ENCODE results near the gene DHCR24.
A peak's percentile ranks its signal among the peaks of the same experiment; 100 is the strongest.
"Not testable (repeated sequence)": the region's sequence is repeated elsewhere in the genome, so short reads cannot be mapped to it uniquely, and the experiment has no call there.

Gene DHCR24, protein sequence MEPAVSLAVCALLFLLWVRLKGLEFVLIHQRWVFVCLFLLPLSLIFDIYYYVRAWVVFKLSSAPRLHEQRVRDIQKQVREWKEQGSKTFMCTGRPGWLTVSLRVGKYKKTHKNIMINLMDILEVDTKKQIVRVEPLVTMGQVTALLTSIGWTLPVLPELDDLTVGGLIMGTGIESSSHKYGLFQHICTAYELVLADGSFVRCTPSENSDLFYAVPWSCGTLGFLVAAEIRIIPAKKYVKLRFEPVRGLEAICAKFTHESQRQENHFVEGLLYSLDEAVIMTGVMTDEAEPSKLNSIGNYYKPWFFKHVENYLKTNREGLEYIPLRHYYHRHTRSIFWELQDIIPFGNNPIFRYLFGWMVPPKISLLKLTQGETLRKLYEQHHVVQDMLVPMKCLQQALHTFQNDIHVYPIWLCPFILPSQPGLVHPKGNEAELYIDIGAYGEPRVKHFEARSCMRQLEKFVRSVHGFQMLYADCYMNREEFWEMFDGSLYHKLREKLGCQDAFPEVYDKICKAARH

DNA sequence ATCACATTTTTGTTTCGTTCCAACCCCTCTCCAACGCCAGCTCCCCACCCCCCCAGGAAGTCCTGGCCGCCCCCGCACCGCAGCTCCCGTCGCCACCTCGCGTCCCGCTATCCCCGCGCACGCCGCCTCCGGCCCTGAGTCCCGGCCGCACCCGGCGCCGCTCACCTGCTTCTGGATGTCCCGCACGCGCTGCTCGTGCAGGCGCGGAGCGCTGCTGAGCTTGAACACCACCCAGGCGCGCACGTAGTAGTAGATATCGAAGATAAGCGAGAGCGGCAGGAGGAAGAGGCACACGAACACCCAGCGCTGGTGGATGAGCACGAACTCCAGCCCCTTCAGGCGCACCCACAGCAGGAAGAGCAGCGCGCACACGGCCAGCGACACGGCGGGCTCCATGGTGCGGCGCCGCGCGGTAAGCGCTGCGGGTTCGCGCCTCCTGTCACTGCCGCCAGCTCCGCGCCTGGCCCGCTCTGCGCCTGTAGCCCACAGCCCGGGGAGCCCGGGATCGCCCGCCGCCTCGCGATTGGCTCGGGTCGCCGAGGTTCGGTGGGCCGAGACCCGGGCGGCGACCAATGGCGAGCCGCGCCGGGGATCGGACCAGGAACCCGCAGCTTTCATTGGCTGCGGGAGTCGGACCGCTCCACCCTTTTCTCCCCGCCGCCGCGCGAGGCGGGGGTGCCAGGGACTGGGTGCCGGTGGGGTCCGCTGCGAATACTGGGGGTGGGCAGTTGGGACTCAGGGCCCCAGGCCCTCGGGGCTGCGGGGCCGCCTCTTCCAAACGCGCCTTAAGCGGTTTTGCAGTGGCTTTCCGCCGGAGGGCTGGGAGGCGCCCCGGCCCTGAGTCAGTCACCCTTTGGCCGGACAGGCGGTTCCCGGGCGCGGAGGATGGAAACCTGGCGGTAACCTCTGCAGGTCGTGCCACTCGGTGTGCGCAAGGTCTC lies at the start of gene DHCR24:
DHCR24 (minus strand) TSS at position 472 of the 941 bp plus-strand sequence; CDS start at position 396, 76 bp downstream.
- DNase-seq (ENCODE audit: low read depth in 2 of 3, low spot score in 1 of 3) = peak; percentile 60 to 77 (median 65)

GRCh38 chr1:54936791-54937190 lies 49.8 kb upstream of the DHCR24 start:
- DNase-seq (ENCODE audit: low read depth in 2 of 3, low spot score in 1 of 3) = no peak

DNA sequence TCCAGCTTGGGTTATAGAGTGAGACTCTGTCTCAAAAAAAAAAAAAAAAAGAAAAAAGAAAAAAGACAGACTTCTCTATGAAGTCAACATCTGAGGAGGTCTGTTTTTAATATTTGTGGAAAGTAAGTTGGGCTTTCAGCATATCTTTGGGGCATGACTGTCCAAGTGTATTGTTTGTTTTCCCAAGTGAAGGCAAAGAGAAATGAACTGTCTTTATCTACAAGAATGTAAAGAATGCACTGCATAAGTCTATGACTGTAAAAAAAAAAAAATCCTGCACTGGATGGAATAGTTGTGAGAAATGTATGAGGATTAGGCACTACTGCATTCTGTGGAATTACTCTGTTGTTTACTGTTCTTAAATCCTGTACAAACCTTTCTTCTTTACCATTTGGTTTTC lies 47.9 kb upstream of the DHCR24 start:
- DNase-seq (ENCODE audit: low read depth in 2 of 3, low spot score in 1 of 3) = no peak

- DNase-seq (ENCODE audit: low read depth in 2 of 3, low spot score in 1 of 3) = not testable (repeated sequence)
Measured at GRCh38 chr1:54934081-54934480, 47.1 kb upstream of the DHCR24 start.

GRCh38 chr1:54931275-54931840 lies 44.4 kb upstream of the DHCR24 start:
- no peak for DNase-seq (ENCODE audit: low read depth in 2 of 3, low spot score in 1 of 3)

DNA sequence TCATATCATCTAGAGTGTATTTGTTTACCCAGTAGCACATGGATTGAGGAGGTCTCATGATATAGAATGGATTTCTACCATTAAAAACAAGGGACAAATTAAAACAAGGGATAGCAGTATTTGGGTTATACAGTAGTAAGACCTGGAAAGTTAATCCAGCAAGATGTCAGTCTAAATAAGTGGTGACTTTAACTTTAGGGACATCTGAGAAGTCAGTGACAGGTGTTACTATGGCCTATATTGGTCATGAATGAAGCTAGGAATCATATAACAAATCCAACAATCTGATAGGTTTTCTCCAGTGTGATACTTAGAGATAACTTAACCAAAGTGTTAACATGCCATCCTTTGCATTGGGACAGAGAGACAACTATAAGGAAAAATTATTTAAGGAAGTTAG lies 42.7 kb upstream of the DHCR24 start:
- no peak for DNase-seq (ENCODE audit: low read depth in 2 of 3, low spot score in 1 of 3)

GRCh38 chr1:54928327-54928726 lies 41.3 kb upstream of the DHCR24 start:
- DNase-seq (ENCODE audit: low read depth in 2 of 3, low spot score in 1 of 3) = no peak

GRCh38 chr1:54927472-54928240 lies 40.7 kb upstream of the DHCR24 start:
- no peak for DNase-seq (ENCODE audit: low read depth in 2 of 3, low spot score in 1 of 3)

DNA sequence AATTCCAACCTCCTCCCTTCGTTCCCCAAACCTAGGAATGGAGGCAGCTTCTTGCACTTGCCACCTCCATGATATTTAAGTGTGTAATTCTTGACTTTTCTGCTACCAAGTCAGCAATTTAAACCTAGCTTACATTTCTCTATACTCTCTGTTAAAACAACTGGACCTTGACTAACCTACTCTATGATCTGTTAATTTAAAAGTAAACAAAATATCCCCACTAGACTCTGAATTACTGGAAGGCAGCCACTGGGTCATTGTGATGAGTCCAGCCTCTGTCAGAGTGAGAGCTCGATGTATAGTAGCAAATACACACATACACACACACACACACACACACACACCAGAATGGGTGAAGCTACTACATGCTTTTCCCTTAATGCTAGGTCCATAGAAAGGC lies 40.0 kb upstream of the DHCR24 start:
- no peak for DNase-seq (ENCODE audit: low read depth in 2 of 3, low spot score in 1 of 3)

GRCh38 chr1:54922921-54923421 lies 36.0 kb upstream of the DHCR24 start:
- DNase-seq (ENCODE audit: low read depth in 2 of 3, low spot score in 1 of 3) = no peak

DNA sequence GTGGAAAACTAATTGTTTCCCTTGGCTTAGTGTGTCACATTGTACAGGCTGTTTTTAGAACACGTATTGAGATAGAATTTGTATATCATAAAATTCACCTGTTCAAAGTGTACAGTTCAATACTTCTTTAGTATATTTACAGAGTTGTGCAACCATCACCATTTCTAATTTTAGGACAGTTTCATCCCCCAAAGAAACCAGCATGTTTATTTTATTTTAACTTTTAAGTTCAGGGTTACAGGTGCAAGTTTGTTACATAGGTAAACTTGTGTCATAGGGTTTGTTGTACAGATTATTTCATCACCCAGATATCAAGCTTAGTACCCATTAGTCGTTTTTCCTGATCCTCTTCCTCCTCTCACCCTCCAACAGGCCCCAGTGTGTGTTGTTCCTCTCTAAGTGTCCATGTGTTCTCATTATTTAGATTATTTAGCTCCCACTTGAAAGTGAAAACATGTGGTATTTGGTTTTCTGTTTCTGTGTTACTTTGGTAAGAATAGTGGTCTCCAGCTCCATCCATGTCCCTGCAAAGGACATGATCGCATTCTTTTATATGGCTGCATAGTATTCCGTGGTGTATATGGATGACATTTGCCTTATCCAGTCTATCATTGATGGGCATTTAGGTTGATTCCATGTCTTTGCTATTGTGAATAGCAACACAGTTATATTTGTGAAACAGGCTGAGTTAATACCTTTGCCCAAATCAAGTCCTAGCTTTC lies 35.2 kb upstream of the DHCR24 start:
- DNase-seq (ENCODE audit: low read depth in 2 of 3, low spot score in 1 of 3) = no peak

GRCh38 chr1:54919367-54920359 lies 32.7 kb upstream of the DHCR24 start:
- no peak for DNase-seq (ENCODE audit: low read depth in 2 of 3, low spot score in 1 of 3)

DNA sequence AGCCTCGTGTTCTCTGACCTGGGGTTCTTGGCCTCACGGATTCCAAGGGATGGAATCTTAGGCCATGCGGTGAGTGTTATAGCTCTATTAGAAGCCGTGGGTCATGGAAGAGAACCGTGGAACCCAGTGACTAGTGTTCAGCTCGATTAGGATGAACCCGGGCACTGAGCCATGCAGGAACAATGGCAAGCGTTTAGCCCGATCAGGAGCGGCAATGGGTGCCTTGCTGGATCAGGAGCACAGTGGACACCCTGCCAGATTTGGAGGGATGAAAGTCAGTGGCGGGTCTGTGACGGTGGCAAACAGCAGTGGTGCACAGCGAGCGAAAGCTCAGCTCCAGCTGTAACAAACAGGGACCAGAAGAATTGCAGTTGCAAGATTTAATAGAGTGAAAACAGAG lies 24.1 kb upstream of the DHCR24 start:
- DNase-seq (ENCODE audit: low read depth in 2 of 3, low spot score in 1 of 3) = not testable (repeated sequence)

DNA sequence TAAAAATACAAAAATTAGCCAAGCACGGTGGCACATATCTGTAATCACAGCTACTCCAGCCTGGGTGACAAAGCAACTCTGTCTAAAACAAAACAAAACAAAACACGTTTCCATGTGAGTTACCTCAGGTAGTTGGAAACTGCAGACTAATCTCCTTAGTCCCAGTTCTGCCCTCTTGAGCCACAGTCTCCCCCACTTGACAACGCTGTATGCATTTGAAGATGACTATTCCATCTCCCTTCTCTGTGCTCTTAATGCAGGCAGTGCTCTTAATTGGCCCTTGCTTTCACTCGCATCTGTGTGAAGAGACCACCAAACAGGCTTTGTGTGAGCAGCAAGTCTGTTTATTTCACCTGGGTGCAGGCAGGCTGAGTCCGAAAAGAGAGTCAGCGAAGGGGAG lies 19.6 kb upstream of the DHCR24 start:
- no peak for DNase-seq (ENCODE audit: low read depth in 2 of 3, low spot score in 1 of 3)

GRCh38 chr1:54904476-54905048 lies 17.6 kb upstream of the DHCR24 start:
- DNase-seq (ENCODE audit: low read depth in 2 of 3, low spot score in 1 of 3) = no peak

GRCh38 chr1:54894271-54894670 lies 7.3 kb upstream of the DHCR24 start:
- DNase-seq (ENCODE audit: low read depth in 2 of 3, low spot score in 1 of 3) = no peak

DNA sequence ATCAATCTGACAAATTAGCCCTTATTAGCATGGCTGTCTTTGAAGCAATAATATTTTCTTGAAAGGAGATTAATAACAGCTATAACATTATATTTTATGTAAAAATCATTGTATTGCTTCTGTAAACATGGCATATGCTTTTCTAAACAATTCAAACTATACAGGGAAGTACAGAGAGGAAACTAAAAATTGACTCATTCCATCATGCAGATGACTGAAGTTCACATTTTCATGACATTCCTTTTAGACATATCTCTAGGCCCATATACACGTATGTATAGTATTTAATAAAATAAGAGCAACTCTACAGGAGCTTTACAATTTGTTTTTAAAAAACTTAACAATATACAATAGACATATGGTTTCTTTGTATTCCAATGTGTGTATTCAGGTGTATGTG lies 5.6 kb upstream of the DHCR24 start:
- no peak for DNase-seq (ENCODE audit: low read depth in 2 of 3, low spot score in 1 of 3)

DNA sequence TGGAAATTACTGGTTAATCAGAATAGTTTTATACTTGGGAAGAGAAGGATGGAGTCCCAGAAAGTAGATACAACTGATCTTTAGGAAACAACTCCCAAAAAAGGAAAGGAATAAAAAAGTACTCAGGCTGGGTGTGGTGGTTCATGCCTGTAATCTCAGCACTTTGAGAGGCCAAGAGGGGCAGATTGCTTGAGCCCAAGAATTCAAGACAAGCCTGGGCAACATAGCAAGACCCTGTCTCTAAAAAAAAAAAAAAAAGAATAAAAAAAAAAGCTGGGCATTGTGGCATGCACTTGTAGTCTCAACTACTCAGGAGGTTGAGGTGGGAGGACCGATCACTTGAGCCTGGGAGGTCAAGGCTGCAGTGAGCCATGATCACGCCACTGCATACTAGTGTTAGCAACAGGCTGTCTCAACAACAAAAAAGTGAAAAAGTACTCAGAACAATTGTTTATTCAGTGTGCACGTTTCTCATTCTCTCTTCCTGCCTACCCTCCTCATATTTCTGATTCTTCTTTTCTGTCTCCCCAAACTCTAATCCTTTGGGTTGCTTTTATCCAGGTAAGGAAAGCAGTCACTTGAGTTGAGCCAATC lies 2.2 kb upstream of the DHCR24 start:
- DNase-seq (ENCODE audit: low read depth in 2 of 3, low spot score in 1 of 3) = no peak

Data from stimulated activated CD4-positive, alpha-beta T cell treated with anti-CD3 and anti-CD28 coated beads, Interleukin-12 subunit alpha, Interleukin-12 subunit beta, amount 100 ng/mL, for 48 hours (primary cell).